Stimulated activated CD8-positive, alpha-beta memory T cell treated with anti-CD3 and anti-CD28 coated beads, Interleukin-4, amount 100 ng/mL, for 1 hour (primary cell): ENCODE measurements around the gene TMEM151A.

Source experiments
- DNase-seq, 2 donors: peaks; one replicate each; pipeline ENCODE4 v3.0.0-alpha.2; 2020; ENCODE audit warnings: low read depth in 2 of 2, low spot score in 1 of 2

The TMEM151A gene

GRCh38 chr11:66336234-66337102, 44.8 kb downstream of the TMEM151A start, which contains the start of gene RIN1:
RIN1 (minus strand) TSS chr11:66336434; CDS start chr11:66336402, 32 bp downstream.
- no peak for DNase-seq

GRCh38 chr11:66337103-66337899, 45.6 kb downstream of the TMEM151A start:
- no peak for DNase-seq

- no peak for DNase-seq
Observed at GRCh38 chr11:66338276-66339161, 46.8 kb downstream of the TMEM151A start.

GRCh38 chr11:66339162-66339675, 47.5 kb downstream of the TMEM151A start:
- DNase-seq = no peak

- no peak for DNase-seq
Observed at GRCh38 chr11:66339686-66340483, 48.2 kb downstream of the TMEM151A start.

- DNase-seq = no peak
Observed at GRCh38 chr11:66340596-66341501, 49.2 kb downstream of the TMEM151A start.

- DNase-seq = no peak
Observed at GRCh38 chr11:66341502-66342126, 49.9 kb downstream of the TMEM151A start.

- no peak for DNase-seq
Observed at GRCh38 chr11:66343176-66343575, 51.5 kb downstream of the TMEM151A start.

GRCh38 chr11:66344550-66345315, 53.0 kb downstream of the TMEM151A start, which contains the start of gene BRMS1:
BRMS1 (minus strand) TSS chr11:66345104; CDS start chr11:66342234, 2,870 bp downstream.
- DNase-seq = peak; percentile 90 to 95

GRCh38 chr11:66345316-66345649, 53.6 kb downstream of the TMEM151A start:
- DNase-seq = no peak
